Measurements from ENCODE around the gene PHOSPHO2.

GRCh38 chr2:169670215-169670651, 24.0 kb upstream of the PHOSPHO2 start:
- TF ChIP-seq, protein P1, sequence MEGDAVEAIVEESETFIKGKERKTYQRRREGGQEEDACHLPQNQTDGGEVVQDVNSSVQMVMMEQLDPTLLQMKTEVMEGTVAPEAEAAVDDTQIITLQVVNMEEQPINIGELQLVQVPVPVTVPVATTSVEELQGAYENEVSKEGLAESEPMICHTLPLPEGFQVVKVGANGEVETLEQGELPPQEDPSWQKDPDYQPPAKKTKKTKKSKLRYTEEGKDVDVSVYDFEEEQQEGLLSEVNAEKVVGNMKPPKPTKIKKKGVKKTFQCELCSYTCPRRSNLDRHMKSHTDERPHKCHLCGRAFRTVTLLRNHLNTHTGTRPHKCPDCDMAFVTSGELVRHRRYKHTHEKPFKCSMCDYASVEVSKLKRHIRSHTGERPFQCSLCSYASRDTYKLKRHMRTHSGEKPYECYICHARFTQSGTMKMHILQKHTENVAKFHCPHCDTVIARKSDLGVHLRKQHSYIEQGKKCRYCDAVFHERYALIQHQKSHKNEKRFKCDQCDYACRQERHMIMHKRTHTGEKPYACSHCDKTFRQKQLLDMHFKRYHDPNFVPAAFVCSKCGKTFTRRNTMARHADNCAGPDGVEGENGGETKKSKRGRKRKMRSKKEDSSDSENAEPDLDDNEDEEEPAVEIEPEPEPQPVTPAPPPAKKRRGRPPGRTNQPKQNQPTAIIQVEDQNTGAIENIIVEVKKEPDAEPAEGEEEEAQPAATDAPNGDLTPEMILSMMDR (IDR thresholded peaks at IDR 0.05), result no peak
- TF ChIP-seq EZH2 (IDR thresholded peaks at IDR 0.05) (no peak), EZH2phosphoT487 (IDR thresholded peaks at IDR 0.05) (no peak)

All from neural progenitor cell (in vitro differentiated cells).